Gastrocnemius medialis (tissue), 4 donors: ENCODE measurements around the gene NHEJ1. TPM values are rescaled to one million over a fixed set of nuclear protein-coding genes. Genes with fewer than 3 reads are reported as not detected.

Experiments
- ATAC-seq, 2 donors: fragments of 150-250 bp; one replicate each; pipeline ENCODE4 v1.9.1; 2016
- DNase-seq, 2 donors: peaks; one replicate each; pipeline ENCODE4 v3.0.0-alpha.2; 2019
- H3K27ac ChIP-seq, 4 donors: fragments of 200-600 bp; sonication (generic); 1 replicate in 1 of 4; 2 replicates in 3 of 4; pipeline ENCODE4 v1.5.1; 2016 to 2018; ENCODE audit warnings: mild to moderate bottlenecking in 2 of 4, moderate library complexity in 1 of 4
- H3K27me3 ChIP-seq, 3 donors: fragments of 200-600 bp; sonication (generic) in 2 of 3; 1 replicate in 1 of 3; 2 replicates in 2 of 3; pipeline versions ENCODE4 v1.5.1 to v1.6.0; 2016 to 2019; ENCODE audit warnings: mild to moderate bottlenecking in 1 of 3, moderate library complexity in 1 of 3
- H3K36me3 ChIP-seq, 2 donors: fragments of 200-600 bp; sonication (generic) in 1 of 2; one replicate each; pipeline ENCODE4 v1.5.1; 2017 to 2018
- H3K4me1 ChIP-seq, 2 donors: fragments of 200-600 bp; sonication (generic) in 1 of 2; one replicate each; pipeline ENCODE4 v1.5.1; 2016 to 2017; ENCODE audit warnings: mild to moderate bottlenecking in 2 of 2
- H3K4me3 ChIP-seq, 4 donors: fragments of 200-600 bp; sonication (generic) in 3 of 4; 1 replicate in 1 of 4; 2 replicates in 3 of 4; pipeline ENCODE4 v1.5.1; 2016 to 2019; ENCODE audit warnings: mild to moderate bottlenecking in 2 of 4
- H3K9me3 ChIP-seq, 3 donors: fragments of 200-600 bp; sonication (generic) in 2 of 3; 1 replicate in 1 of 3; 2 replicates in 2 of 3; pipeline ENCODE4 v1.5.1; 2016 to 2019
- POLR2A ChIP-seq, 2 donors: fragments of 450-650 bp; IDR thresholded peaks; one replicate each; pipeline ENCODE4 v1.6.1; 2017; ENCODE audit warnings: antibody characterized with exemption in 2 of 2, mild to moderate bottlenecking in 2 of 2, moderate library complexity in 2 of 2
- in situ Hi-C, 4 donors: fragments of 200-750 bp; cut with MboI; loops; one replicate each; pipeline versions ENCODE4 v1.15.0 to v1.8.0; 2017; ENCODE audit warnings: low sequenced_read_pairs in 4 of 4
- intact Hi-C: fragments of 100-400 bp; cut with DNase I; formaldehyde crosslinking; loops from one replicate; pipeline ENCODE4 v1.15.1; 2023; ENCODE audit warnings: low total_unique reads
- microRNA counts, 2 donors: library from miRNA; unstranded; fragments of <30 nt; microRNA quantifications; one replicate each; lab custom pipeline; 2016
- microRNA-seq, 2 donors: library from miRNA; unstranded; fragments of <30 nt; microRNA quantifications; one replicate each; pipeline ENCODE4, GENCODE V29; 2016; ENCODE audit warnings: borderline replicate concordance in 2 of 2
- total RNA-seq, 4 donors: library from RNA; depleted of rRNA; stranded (reverse); fragments of >200 nt; gene quantifications; one replicate each; pipeline versions ENCODE4 v1.1.0 to v1.2.3, GENCODE V29; 2016
- TF ChIP-seq, protein P1 (sequence below), 5 experiments: fragments of 450-650 bp in 3 of 5; fragments of 200-600 bp in 2 of 5; sonication (generic) in 2 of 5; IDR thresholded peaks in 4 of 5; conservative IDR thresholded peaks in 1 of 5; 1 replicate in 4 of 5; 2 replicates in 1 of 5; pipeline ENCODE4 v1.5.1; 2016 to 2019; ENCODE audit warnings: antibody characterized with exemption in 5 of 5, mild to moderate bottlenecking in 3 of 5, moderate library complexity in 3 of 5

Gene NHEJ1
- total RNA-seq, 4 donors from 2014 or later: 24.5 to 39.0 (median 26.4) TPM

DNA sequence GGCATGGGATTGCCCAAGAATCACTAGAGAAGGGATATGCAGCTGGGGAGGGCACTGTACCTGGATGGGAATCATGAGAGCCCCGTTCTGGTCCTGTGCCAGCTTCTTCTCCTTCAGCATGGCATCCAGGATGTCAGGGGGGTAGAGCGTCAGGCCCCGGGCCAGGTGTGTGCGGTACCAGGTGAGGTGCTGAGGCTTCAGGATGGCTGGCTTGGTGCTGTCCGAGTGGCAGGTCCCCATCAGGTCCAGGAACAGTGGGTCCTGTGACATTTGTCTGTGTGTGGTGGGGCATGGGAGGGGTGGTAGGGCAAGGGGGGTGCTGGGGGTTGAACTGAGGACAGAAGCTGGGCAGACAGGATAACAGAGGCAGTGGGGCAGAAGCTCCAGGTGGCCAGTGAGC is 132.5 kb downstream of the NHEJ1 start:
- Histone ChIP-seq H3K4me3 (no peak overlapping the region), H3K27ac (no peak overlapping the region), H3K9me3 (no peaks in the 10 kb centered on the region), H3K4me1 (no peaks in the 10 kb centered on the region), H3K27me3 (peaks cover 0 to 12% (median 3%) of the 10 kb centered on the region in 3 donors), H3K36me3 (no peaks in the 10 kb centered on the region)
- no peak for TF ChIP-seq POLR2A (IDR thresholded peaks at IDR 0.05)
- TF ChIP-seq, protein P1, sequence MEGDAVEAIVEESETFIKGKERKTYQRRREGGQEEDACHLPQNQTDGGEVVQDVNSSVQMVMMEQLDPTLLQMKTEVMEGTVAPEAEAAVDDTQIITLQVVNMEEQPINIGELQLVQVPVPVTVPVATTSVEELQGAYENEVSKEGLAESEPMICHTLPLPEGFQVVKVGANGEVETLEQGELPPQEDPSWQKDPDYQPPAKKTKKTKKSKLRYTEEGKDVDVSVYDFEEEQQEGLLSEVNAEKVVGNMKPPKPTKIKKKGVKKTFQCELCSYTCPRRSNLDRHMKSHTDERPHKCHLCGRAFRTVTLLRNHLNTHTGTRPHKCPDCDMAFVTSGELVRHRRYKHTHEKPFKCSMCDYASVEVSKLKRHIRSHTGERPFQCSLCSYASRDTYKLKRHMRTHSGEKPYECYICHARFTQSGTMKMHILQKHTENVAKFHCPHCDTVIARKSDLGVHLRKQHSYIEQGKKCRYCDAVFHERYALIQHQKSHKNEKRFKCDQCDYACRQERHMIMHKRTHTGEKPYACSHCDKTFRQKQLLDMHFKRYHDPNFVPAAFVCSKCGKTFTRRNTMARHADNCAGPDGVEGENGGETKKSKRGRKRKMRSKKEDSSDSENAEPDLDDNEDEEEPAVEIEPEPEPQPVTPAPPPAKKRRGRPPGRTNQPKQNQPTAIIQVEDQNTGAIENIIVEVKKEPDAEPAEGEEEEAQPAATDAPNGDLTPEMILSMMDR (IDR thresholded peaks at IDR 0.05 in 4 of 5, conservative IDR thresholded peaks at IDR 0.05 in 1 of 5): no peak
- no peak for DNase-seq
- in situ Hi-C loops (loop anchor here in 2 of 4 donors (5.0 to 10.0 kb wide), 2 partner anchors 124 to 127 kb away; no protein-coding TSS in a partner anchor), intact Hi-C loops (no loop called here)
- ATAC-seq: no peak

DNA sequence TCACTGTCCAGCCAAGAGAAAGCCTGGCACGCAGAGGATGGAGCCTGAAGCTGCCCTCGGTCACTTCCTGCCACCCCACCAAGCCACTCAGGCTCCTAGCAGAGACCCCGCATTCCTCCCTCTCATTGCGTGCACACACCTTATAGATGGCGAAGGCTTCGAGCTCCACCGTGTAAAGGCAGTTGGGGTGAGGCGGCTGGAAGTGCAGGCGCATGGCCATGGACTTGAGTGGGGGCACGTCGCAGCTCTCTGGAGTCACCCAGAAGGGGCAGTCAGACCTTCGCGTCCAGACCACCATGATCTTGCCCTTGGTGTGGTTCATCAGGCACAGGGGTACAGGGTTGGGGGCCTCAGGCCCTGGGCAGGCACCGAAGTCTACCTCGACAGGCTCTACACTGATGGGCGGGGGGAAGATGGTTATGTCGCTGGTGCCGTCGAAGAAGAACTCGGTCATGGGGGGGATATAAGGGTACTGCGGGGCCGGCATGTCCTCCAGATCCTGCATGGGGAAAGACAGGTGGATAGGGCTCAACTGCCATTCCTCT is 133.0 kb downstream of the NHEJ1 start:
- in situ Hi-C loops: loop anchor here in 2 of 4 donors (5.0 to 10.0 kb wide), 2 partner anchors 125 to 127 kb away; no protein-coding TSS in a partner anchor
- no peak for TF ChIP-seq POLR2A (IDR thresholded peaks at IDR 0.05)
- TF ChIP-seq, protein P1 (IDR thresholded peaks at IDR 0.05 in 4 of 5, conservative IDR thresholded peaks at IDR 0.05 in 1 of 5): no peak
- peaks cover 0 to 12% (median 0%) of the 10 kb centered on the region in 3 donors for H3K27me3 ChIP-seq

DNA sequence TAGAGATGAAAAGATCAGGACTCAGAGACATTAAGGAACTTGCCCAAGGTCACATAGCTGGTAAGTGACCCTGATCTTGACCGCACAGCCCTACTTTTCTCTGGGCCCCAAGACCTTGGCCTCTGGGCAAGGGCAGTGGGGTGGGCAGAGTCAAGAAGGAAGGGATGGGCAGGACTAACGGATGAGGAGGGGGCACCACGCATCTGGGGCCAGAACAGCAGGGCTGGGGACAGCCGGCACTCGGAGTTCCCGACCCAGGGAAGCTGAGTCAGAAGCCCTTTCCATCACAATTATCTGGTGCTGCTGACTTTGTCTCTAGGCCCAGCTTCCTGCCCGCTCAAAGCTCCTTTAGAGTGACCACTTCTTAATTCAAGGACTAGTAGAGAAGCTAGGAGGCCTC is 133.7 kb downstream of the NHEJ1 start:
- intact Hi-C loops (no loop called here), in situ Hi-C loops (loop anchor here in 2 of 4 donors (5.0 to 10.0 kb wide), 2 partner anchors 125 to 128 kb away; no protein-coding TSS in a partner anchor)
- Histone ChIP-seq H3K4me1 (no peaks in the 10 kb centered on the region), H3K27ac (no peak overlapping the region), H3K36me3 (no peaks in the 10 kb centered on the region), H3K4me3 (no peak overlapping the region), H3K27me3 (peaks cover 0 to 7% (median 0%) of the 10 kb centered on the region in 3 donors), H3K9me3 (no peaks in the 10 kb centered on the region)
- ATAC-seq (no peak), DNase-seq (no peak)
- TF ChIP-seq, protein P1 (IDR thresholded peaks at IDR 0.05 in 4 of 5, conservative IDR thresholded peaks at IDR 0.05 in 1 of 5): no peak
- no peak for TF ChIP-seq POLR2A (IDR thresholded peaks at IDR 0.05)

More for the DNA sequence above, 133.0 kb downstream of the NHEJ1 start:
- H3K9me3 ChIP-seq: no peaks in the 10 kb centered on the region
- no peaks in the 10 kb centered on the region for H3K4me1 ChIP-seq
- H3K4me3 ChIP-seq: no peak overlapping the region
- no peaks in the 10 kb centered on the region for H3K36me3 ChIP-seq
- no peak for ATAC-seq
- no peak for DNase-seq
- H3K27ac ChIP-seq: no peak overlapping the region
- intact Hi-C loops: no loop called here

DNA sequence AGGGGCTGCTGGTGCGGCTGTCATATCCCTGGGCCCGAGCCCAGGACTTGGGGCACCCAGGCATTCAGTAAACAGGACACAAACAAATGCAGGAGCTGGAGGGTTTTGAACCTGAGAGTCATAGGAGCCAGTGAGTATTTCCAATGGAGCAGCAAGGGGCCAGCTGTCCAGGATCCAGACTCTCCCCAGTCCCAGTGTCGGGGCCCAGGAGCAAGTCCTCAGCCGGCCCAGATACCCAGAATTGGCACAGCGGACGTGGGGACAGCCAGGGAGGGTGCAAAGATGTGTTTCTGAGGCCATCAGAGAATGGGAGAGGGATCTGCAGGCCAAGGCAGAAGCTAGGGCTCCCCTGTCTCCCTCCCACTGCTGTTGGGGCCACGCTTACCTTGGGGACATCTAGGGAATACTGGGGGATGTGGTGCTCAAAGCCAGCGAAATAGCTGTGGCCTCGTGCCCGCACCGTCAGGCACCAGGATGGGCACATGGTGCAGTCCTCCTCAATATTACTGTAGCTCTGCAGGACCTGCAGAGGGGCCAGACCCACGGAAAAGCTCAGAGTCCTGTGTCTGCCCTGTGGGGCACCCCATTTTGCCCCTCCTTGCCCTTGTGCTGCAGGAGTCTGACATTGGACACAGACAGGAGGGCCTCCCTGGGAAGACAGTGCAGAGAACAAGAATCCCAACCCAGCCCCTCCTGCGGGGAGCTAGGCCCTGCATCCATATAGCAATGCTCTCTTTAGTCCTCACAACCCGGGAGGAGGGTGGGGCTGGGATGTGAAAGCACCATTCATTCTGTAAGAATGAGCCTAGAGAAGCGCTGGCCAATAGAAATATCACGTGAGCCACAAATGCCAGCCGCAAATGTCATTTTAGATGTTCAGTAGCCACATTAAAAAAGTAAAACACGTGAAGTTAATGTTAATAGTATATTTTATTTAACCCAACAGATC is 134.7 kb downstream of the NHEJ1 start:
- no peak for TF ChIP-seq POLR2A (IDR thresholded peaks at IDR 0.05)
- TF ChIP-seq, protein P1 (IDR thresholded peaks at IDR 0.05 in 4 of 5, conservative IDR thresholded peaks at IDR 0.05 in 1 of 5): no peak
- H3K9me3 ChIP-seq: no peaks in the 10 kb centered on the region
- no peaks in the 10 kb centered on the region for H3K4me1 ChIP-seq
- H3K4me3 ChIP-seq: no peak overlapping the region
- no peak for DNase-seq
- intact Hi-C loops (no loop called here), in situ Hi-C loops (loop anchor here in 2 of 4 donors (5.0 to 10.0 kb wide), 2 partner anchors 126 to 129 kb away; no protein-coding TSS in a partner anchor)
- H3K36me3 ChIP-seq: no peaks in the 10 kb centered on the region
- peaks cover 0 to 5% (median 0%) of the 10 kb centered on the region in 3 donors for H3K27me3 ChIP-seq
- no peak for ATAC-seq
- H3K27ac ChIP-seq: no peak overlapping the region

MicroRNA genes within 50 kb of the gene (microRNA counts, 767-probe panel; counts per million panel counts)
- microRNA hsa-miR-3131 (lab: Ali Mortazavi, UCI): 356 to 448 counts per million in 2 donors

Small RNA genes lying within 50 kb of the gene (microRNA-seq; reads per million reads assigned to microRNA genes)
- gene MIR3131: 0 reads per million in 2 donors

Other genes with a start within 250 kb of the NHEJ1 start
- gene CDK5R2, start 201.1 kb downstream of the NHEJ1 start, total RNA-seq: not detected
- not detected for gene FEV, start 175.6 kb downstream of the NHEJ1 start, total RNA-seq
- gene CRYBA2, start 167.4 kb downstream of the NHEJ1 start, total RNA-seq: not detected
- under 1 TPM in 1 of 4 donors, not detected in 3; 0.09 TPM for gene CFAP65, start 119.3 kb downstream of the NHEJ1 start, total RNA-seq
- under 1 TPM in 1 of 4 donors, not detected in 3; 0.27 TPM for gene IHH, start 99.9 kb downstream of the NHEJ1 start, total RNA-seq
- gene SLC23A3, start 9.2 kb upstream of the NHEJ1 start, total RNA-seq: 1 to 10 TPM in 1 of 4 donors, under 1 TPM in 1, not detected in 2; 0.11 to 1.5 TPM
- gene CNPPD1, start 16.1 kb upstream of the NHEJ1 start, total RNA-seq: 100 to 1,000 TPM in 1 of 4 donors, 10 to 100 TPM in 3; 53.5 to 114 (median 55.9) TPM
- 10 to 100 TPM; 39.8 to 57.2 (median 44.9) TPM for gene RETREG2, start 17.5 kb upstream of the NHEJ1 start, total RNA-seq
- gene ZFAND2B, start 46.0 kb upstream of the NHEJ1 start, total RNA-seq: 10 to 100 TPM; 33.2 to 60.8 (median 41.2) TPM
- gene ABCB6, start 58.1 kb upstream of the NHEJ1 start, total RNA-seq: 10 to 100 TPM; 15.0 to 45.8 (median 31.8) TPM
- 100 to 1,000 TPM; 111 to 208 (median 176) TPM for gene ATG9A, start 68.8 kb upstream of the NHEJ1 start, total RNA-seq
- 10 to 100 TPM; 13.0 to 23.0 (median 19.1) TPM for gene ANKZF1, start 69.0 kb upstream of the NHEJ1 start, total RNA-seq
- 1 to 10 TPM; 1.0 to 3.6 (median 1.3) TPM for gene GLB1L, start 84.6 kb upstream of the NHEJ1 start, total RNA-seq
- gene STK16, start 84.7 kb upstream of the NHEJ1 start, total RNA-seq: 10 to 100 TPM in 3 of 4 donors, 1 to 10 TPM in 1; 4.4 to 19.3 (median 14.2) TPM
- gene TUBA4B, start 92.4 kb upstream of the NHEJ1 start, total RNA-seq: not detected
- 100 to 1,000 TPM; 351 to 797 (median 386) TPM for gene TUBA4A, start 93.1 kb upstream of the NHEJ1 start, total RNA-seq
- 10 to 100 TPM; 58.6 to 76.5 (median 71.8) TPM for gene DNAJB2, start 118.6 kb upstream of the NHEJ1 start, total RNA-seq
- gene PTPRN, start 148.6 kb upstream of the NHEJ1 start, total RNA-seq: not detected
- gene RESP18, start 171.9 kb upstream of the NHEJ1 start, total RNA-seq: not detected
- gene DNPEP, start 227.1 kb upstream of the NHEJ1 start, total RNA-seq: 100 to 1,000 TPM in 1 of 4 donors, 10 to 100 TPM in 3; 56.0 to 147 (median 65.3) TPM